ENCODE results near the gene OR2AG1.
"Not testable (repeated sequence)": the region's sequence is repeated elsewhere in the genome, so short reads cannot be mapped to it uniquely, and the experiment has no call there.

The OR2AG1 gene

DNA sequence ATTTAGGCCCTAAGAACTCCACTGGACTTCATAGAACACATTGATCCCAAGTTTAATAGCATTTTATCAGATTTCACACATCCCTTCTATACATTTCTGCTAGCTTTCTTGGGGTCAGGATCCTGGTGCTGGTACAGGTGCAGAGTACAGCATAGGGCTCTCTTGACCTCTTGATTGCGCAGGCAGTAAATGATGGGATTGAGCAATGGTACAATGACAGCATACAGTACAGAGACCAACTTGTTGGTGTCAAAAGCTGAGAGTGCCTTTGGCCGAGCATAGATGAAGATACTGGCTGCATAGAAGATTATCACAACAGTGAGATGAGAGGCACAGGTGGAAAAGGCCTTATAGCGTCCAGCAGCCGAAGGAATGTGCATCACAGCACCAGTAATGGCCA, 11.8 kb downstream of the OR2AG1 start:
- DNase-seq: no peak

DNA sequence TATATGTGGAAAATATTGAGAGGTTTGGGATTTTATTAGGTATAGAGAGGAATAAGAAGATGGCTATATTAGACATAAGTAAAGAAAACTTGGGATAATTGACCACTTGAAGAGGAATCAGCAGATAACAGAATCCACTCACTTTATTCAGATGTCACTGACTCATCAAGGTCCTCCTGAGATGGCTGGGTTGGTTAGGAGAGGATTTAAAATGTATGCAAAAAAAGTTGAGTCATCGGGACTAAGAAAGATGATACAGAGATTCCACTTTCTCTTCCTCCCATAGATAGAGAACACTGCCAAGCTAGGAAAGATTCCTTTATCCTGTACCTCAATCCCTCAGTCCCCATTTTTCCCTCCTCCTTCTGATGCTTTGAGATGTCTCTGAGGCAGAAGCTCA, 16.6 kb downstream of the OR2AG1 start, which contains the start of gene OR6A2:
Gene OR6A2 (minus strand): TSS at position 288 of the 400 bp plus-strand sequence. CDS start 3,981 bp downstream, outside the sequence.
- no peak for DNase-seq

DNA sequence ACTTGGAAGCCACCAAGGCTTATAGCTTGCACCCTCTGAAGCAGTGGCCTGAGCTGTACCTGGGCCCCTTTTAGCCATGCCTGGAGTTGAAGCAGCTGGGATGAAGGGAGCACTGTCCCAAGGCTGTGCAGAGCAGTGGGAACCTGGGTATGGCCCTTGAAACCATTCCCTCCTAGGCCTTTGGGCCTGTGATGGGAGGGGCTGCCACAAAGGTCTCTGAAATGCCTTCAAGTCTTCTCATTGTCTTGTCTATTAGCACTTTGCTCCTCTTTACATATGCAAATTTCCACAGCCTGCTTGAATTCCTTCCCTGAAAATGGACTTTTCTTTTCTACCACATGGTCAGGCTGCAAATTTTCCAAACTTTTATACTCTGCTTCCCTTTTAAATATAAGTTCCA, 18.3 kb downstream of the OR2AG1 start:
- not testable (repeated sequence) for DNase-seq

DNA sequence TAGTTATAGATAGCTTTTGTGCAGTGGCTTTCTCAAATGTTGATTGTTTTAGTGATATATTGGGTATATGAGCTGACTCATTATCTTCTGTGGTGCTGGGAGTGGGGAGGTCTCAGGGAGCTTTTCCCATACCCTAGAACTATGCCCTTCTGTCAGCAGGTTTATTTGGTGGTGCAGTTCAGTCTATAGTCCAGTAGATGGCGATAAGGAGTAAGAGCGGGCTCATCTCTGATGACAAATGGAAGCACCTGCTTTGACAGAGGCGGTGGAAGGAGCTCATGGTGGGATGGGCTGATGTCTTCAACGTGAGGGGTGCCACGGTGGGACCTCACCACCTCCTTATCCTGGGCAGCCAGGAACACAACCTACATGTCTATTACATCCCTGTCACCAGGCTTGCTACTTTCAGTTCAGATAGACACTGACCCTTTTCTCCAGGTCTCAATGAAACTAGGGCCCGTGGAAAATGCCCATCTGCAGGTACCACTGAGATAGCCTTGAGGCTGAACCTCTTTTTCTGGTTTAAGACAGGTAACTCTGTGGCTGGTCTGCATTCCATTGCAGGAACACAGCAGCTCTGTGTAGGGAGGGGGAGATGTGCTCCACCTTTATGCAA, 29.7 kb downstream of the OR2AG1 start:
- peak; percentile 22 for DNase-seq

DNA sequence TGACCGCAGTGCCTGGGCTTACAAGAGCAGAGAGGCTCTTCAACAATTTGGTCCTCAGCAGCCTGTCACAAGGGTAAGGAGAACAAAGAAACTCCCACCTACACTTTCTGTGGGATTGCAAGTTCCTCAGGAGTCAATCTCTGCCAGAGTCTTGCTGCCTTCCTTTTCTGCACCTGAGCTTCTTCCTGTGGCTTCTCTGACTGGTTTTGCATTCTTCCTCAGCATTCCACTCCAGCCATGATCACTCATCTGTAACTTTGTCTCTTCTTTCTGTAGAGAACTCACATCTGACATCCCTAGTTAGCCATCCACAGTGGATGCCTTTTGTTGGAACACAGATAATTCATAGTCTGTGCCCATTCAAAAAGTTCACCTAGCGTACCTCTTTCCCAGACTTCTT, 30.8 kb downstream of the OR2AG1 start:
- no peak for DNase-seq

DNA sequence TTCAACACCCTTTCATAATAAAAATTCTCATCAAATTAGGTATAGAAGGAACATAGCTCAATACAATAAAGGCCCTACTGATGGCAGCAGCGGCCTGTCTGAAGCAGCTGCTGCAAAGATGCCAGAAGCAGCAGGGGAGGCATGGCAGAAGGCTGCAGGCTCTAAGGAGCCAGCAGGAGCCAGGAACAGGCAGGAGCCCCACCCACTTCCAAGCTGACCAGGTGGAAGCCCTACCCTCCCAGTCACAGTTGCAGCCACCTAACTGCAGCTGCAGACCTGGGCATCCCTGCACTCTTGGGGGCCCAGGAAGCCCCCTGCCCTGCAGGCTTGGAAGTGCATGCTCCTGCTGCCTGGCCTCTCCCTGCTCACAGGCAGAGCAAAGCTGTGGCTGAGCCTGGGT, 34.9 kb downstream of the OR2AG1 start:
- no peak for DNase-seq

DNA sequence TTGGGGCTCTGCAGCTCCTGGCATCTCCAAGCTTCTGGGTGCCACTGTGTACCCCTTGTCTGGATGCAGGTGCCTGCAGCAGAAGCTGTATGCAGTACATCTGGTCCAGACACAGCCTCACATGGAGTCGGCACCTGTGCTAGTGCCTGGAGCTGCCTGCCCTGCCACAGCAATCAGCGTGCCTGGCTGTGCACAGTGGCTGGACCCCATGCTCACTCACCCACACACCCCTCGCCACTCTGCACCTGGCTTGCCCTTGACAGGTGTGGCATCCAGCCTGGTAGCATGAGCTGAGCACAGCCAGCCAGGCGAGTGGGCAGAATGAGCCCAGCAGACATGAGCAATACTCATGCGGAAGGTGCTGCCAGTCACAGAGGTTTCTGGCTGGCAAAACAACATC, 36.1 kb downstream of the OR2AG1 start:
- DNase-seq: no peak

DNA sequence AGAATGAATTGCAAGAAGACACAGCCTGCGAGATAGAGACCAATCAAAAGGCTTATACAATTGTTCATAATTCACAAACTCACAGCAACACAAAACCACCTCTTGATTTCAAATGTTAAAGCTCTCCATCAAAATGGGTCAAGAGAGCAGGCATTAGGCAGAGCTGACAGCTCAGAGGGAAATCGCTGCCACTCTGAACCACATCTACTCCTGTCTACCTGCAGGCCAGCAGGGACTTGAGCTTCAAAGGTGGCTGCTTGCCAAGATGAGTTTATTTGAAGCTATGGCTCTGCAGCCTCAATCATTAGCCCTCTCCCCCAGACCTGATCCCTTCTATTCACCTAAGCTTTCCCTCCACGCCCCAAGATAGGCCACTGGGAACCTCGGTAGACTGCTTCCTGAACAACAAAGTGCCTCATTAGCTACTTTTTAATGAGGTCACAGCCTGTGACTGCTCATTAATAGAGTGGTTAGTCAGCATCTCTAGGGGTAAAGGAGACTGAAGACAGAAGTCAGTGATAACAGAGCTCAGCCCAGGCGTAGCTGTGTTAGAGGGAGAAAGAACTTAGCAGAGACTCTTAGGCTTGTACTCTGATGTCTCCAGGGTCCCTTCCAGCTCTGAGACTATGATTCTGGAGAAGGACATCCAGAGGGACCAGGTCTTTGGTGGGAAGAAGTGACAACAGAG, 41.5 kb downstream of the OR2AG1 start:
- DNase-seq: no peak

DNA sequence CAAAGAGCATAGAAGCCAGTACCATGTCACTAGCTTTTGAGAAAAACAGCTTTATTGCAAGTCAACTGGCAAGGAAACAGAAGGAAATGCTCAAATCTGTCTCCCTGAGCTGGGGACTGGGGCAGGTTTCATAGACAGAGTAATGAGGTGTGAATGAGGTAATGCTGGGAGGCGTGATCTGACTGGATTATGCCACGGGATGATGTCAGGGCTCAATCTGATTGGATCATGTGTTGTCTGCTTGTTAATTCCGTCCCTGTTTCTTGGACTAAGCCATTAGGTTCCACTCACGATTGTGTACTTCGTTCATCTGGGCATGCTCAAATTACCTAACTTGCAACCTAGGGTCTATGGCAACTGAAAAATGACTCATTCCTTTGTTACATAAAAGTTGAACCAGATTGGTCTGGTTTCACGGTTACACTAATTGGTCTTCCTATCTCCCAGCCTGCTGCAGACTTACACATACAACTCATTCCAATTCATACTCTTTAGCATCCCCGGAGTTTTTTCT, 42.5 kb downstream of the OR2AG1 start:
- no peak for DNase-seq

DNA sequence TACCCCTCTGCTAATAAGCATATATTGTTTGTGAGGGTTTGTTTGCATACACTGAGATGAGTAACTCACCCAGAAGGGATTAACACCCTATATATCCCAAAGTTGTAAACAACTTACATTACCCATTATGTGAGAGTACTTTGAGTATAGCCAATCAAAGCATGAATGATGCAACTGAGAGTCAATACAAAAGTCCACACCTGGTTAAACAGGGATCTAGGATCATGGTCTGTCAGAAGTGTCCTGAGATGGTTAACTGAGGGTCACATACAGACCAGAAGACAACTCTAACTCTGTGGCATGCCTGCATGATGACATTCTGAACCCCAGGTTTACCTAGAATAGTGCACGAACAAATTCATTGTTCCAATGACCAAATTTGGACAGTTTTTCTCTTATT, 45.3 kb downstream of the OR2AG1 start:
- DNase-seq: no peak

DNA sequence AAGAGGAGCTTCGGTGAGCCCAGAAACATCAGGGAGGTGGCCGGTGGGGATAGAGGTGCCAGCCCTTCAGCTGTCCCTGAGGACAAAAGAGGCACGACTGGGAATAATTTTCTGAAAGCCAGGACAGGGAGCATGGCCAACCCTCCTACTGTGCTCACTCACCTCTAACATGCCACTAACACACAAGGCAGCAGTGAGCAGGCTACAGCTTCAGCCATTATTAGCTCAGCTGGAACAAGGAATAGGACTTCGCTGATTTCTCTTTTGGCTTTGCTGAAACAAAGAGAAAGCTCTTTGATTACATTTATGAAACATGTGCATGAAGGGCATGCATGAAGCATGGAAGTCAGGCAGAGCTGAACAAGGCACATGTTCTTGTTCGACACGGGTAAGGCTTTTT, 50.5 kb downstream of the OR2AG1 start:
- no peak for DNase-seq

DNA sequence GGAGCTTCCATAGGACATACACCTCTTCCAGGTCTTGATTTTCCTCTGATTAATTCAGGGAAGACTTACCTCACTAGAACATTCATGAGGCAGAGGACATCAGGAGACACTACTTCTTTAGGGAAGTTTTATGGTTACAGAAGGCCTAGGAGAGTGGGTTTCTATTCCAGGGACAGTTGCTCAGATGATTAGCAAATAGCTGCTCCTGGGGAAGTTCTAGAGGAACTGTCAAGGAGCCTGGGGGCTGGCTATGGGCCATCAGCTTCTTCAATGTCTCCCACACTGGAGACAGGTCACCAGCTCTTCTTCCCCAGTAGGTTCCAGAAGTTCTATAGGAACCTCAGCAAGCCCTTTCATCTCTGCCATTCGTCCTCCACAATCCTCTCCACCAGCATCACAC, 51.2 kb downstream of the OR2AG1 start:
- DNase-seq: no peak

Data from NCI-H1105 (cell line).